IPS DF 6.9 (cell line): ENCODE measurements around the gene CXCR2.

Experiments used
- DNase-seq: peaks from one replicate; pipeline ENCODE4 v3.0.0-alpha.2; 2013; ENCODE audit warnings: low read depth, low spot score
- H3K27ac ChIP-seq: one replicate; pipeline ENCODE4 v1.5.1; 2013; ENCODE audit warnings: low read length, control low read depth
- H3K27me3 ChIP-seq: 2 replicates; pipeline ENCODE4 v1.6.1; 2013; ENCODE audit warnings: mild to moderate bottlenecking, low read length; ENCODE audit not compliant: control insufficient read depth, insufficient read depth
- H3K36me3 ChIP-seq: 2 replicates; pipeline ENCODE4 v1.6.1; 2013; ENCODE audit warnings: low read length; ENCODE audit not compliant: control insufficient read depth, insufficient read depth
- H3K4me1 ChIP-seq: 2 replicates; pipeline ENCODE4 v1.6.1; 2013; ENCODE audit warnings: low read length; ENCODE audit not compliant: control insufficient read depth, insufficient read depth
- H3K4me3 ChIP-seq: 2 replicates; pipeline ENCODE4 v1.5.1; 2013; ENCODE audit warnings: mild to moderate bottlenecking, low read length
- H3K9me3 ChIP-seq: 2 replicates; pipeline ENCODE4 v1.6.1; 2013; ENCODE audit warnings: low read length, inconsistent platforms; ENCODE audit not compliant: control insufficient read depth, insufficient read depth
- WGBS: extraction: QIAGEN DNeasy Blood & Tissue Kit; methylation state at CpG from one replicate; pipeline ENCODE4 v1.1.7; 2013; ENCODE audit warnings: mixed read lengths, missing lambda C conversion rate; ENCODE audit not compliant: insufficient read length, insufficient coverage; 5-methylcytosine and 5-hydroxymethylcytosine counted together

Gene CXCR2

DNA sequence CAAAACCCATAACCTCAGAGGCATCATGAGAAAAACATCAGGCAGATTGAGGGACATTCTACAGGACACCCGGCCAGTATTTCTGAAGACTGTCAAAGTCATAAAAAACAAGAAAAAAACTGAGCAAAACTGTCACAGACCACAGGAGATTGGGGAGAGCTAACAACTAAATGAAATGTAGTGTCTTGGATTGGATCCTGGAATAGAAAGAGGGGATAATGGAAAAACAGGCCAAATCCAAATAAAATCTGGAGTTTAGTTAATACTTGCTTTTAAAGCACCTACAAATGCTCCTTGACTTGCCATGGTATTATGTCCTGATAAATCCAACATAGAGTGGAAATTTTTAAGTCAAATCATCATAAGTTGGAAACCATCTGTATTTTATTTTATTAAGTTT is 58.5 kb downstream of the CXCR2 start:
- Histone ChIP-seq H3K9me3 (no peaks in the 10 kb centered on the region), H3K4me1 (no peaks in the 10 kb centered on the region), H3K4me3 (no peak overlapping the region), H3K36me3 (no peaks in the 10 kb centered on the region), H3K27me3 (no peaks in the 10 kb centered on the region), H3K27ac (no peak overlapping the region)
- no peak for DNase-seq
- WGBS: no CpG with 5 or more reads among the region's 1 CpG

DNA sequence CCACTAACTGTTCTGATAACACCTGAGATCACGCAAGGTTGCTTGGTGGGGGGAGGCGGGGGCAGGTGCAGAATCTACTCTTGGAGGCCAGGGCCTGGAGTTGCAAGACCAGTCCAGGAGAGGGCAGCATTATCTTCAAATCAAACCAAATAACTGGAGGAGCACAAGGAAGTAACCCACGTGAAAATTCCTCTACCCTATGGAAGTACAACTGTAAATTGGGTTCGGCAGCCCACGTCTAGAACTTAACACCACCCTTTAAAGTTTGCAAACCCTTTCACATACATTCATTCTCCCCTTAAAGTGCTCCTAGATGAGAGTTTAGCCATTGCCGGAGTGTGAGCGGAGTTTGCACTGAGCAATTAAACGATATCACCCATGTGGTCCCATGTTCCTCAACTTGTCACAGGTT is 60.5 kb downstream of the CXCR2 start:
- no peaks in the 10 kb centered on the region for H3K9me3 ChIP-seq
- no peaks in the 10 kb centered on the region for H3K4me1 ChIP-seq
- peak; percentile 39 for DNase-seq
- H3K36me3 ChIP-seq: no peaks in the 10 kb centered on the region
- H3K4me3 ChIP-seq: no peak overlapping the region
- WGBS: no CpG with 5 or more reads among the region's 8 CpGs
- H3K27ac ChIP-seq: no peak overlapping the region
- H3K27me3 ChIP-seq: no peaks in the 10 kb centered on the region
